Suppressor macrophage treated with lipopolysaccharide for 1 hour (primary cell): ENCODE results near the gene TCF7L2.

Experiments used
- DNase-seq, 3 donors: peaks; one replicate each; pipeline ENCODE4 v3.0.0-alpha.2; 2020 to 2022

TCF7L2 gene

DNA sequence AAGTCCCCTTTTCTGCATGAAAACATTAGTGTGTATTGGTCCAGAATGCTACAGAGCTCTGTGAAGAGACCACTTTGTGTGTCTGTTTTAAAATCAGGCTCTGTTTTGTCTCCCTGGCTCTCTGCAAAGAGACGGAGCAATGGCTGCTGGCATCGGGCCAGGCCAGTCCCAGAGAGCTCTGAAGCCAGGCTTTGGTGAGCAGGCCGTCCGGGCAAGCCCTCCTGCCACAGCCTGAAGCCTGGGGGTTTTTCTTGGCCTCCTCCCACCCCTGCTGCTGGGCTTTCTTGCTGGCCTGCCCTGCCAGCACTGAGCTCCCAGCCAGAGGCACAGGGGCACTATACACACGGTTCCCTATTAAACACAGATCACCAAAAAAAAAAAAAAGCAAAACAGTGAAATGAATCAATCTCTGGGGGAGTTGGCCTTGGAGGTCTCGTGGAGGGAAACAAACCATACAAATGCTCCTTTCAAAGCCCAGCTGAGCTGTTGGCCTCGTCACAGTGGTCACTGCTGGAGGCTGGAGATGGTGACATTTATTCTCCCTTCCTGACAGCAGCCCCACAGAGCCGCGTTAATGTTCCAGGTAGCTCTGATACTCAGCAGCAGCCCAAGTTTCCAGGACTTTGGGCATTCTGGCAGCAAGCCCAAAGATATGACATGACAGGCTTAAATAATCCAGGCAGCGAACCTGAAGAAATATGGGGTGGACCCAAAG lies 237.2 kb downstream of the TCF7L2 start:
- DNase-seq: no peak

DNA sequence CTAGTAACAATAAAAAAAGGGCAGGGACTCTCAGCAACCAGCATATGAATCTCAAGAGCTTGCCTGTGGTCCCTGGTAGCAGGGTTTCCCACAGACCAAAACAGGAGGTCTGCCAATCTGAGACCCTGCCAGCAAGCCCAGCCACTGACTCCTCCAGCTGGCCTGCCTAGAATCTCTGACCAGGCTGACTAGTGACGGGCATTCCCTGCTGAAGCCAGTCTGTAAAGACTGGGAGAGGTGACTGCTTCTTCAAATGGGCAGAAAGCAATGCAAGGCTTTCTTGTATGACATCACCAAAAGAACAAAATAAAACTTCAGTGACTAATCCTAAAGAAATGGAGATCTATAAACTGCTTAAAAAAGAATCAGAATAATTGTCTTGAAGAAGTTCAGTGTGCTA lies 249.4 kb downstream of the TCF7L2 start:
- DNase-seq: peak; percentile 48 to 67 (median 61)

DNA sequence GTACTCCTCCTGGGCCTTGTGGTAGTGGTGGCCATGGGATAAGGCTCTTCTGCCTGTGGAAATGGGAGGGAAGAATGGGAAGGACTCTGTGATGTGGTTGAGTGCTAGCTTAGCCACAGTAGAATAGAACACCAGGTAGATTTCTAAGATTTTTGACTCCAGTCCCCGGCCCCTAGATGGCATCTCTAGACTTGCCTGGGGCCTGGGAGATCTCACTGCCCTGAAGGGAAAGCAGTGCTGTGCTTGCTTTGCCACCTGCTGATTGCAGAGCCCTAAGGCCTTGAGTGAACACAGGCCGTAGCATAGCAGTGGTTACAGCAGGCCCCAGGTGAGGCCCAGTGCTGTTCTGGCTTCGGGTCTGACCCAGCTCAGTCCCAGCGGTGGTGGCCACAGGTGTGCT lies 252.0 kb downstream of the TCF7L2 start:
- no peak for DNase-seq

DNA sequence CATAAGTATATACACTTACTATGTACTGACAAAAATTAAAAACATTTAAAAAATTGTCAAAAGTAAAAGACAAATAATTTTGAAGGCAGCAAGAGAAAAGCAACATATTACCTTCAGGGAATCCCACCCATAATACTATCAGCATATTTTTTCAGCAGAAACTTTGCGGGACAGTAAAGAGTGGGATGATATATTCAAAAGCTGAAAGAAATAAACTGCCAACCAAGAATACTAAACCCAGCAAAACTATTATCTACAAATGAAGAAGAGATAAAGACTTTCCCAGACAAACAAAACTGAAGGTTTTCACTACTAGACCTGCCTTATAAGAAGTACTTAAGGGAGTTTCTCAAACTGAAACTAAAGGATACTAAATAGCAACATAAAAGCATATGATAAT lies 257.9 kb downstream of the TCF7L2 start:
- DNase-seq: no peak

DNA sequence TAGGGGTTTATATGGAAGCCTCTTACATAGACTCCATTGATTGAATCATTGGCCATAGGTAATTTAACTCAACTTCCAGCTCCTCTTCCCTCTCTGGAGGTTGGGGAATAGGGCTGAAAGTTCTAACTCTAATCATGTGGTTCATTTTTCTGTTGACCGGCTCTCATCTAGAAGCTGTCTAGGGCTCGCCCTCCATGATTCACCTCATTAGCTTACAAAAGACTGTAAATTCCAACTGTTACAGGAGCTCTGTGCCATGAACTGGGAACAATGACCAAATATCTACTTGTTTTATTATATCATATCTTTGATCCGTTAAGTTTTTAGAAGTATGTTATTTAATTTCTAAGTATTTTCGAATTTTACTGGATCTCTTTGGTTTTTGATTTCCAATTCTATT lies 263.0 kb downstream of the TCF7L2 start:
- peak; percentile 25 to 64 (median 51) for DNase-seq

DNA sequence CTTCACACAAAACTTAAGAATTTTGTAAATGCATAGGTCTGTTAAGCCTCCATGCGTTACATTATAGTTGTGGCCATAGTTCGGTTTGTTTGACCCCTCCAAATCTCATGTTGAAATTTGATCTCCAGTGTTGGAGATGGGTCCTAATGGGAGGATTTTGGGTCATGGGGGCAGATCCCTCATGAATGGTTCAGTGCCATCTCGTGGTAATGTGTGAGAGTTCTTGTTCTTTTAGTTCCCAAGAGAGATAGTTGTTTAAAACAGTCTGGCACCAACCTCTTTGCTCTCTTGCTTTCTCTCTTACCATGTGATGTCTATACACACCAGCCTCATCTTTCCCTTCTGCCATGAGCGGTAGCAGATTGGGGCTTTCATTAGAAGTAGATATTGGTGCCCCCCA lies 264.3 kb downstream of the TCF7L2 start:
- no peak for DNase-seq

DNA sequence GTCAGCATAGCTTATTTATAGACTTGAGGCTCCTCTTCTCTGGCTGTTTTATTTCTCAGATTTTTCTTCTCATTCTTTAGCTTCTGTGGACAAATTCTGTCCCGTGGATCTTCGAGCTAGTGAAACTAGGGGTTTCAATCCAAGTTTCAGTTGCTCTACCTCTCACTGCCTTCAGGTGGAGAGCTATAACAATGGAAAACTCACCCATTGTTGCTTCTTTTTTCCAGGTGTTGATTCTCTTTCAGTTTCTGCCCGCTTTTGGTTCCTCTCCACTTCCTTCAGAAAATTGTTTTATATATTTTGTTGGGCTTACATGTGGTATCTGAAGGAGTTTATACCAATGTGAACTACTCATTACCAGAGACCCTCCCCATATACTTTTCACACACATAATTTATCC lies 266.1 kb downstream of the TCF7L2 start:
- peak in 1 of 3 donors; percentile 41 for DNase-seq
